Measurements from ENCODE around the gene RAD51B. TPM values are rescaled to one million over a fixed set of nuclear protein-coding genes. Genes with fewer than 3 reads are reported as not detected.

Gene RAD51B
- total and polyA plus RNA-seq, 4 experiments from 2014 or later, result 22.0 to 35.7 (median 31.4) TPM

DNA sequence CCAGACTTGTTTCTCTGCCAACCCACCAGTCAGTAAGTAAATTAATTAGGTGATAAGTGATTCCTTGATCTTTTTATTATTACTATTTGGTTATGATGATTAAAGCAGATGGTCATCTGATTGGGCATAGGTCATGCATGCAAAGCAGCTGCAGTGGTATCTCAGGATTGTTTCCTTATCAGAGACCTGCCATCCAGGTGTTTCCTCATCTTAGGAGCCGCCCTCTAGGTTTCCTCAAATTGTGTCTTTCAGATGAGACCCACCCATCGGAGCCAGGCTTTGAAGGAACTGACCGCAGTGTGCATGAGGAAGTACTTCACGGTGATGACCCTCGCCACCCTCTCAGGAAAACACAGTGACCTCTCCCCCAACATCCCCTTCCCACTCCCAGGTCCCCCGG is 910.0 kb downstream of the RAD51B start:
- Histone ChIP-seq H3K27ac (ENCODE audit: low read depth, low read length) (no peak overlapping the region), H3K36me3 (ENCODE audit: insufficient read depth, low read length) (no peaks in the 10 kb centered on the region), H3K9me3 (ENCODE audit: control insufficient read depth in 1 of 2, low read length in 2 of 2) (no peaks in the 10 kb centered on the region), H3K4me3 (ENCODE audit: low read length in 2 of 2) (no peak overlapping the region), H3K4me1 (ENCODE audit: insufficient read depth, low read length) (peaks cover 17% of the 10 kb centered on the region), H3K27me3 (ENCODE audit: insufficient read depth, low read length) (no peaks in the 10 kb centered on the region)
- CTCF ChIA-PET (ENCODE audit: partially characterized antibody), result interaction anchor here (1.7 kb wide), 1 partner anchor 50 kb away, joined by 7 read pairs; no protein-coding TSS in a partner anchor
- Mint-ChIP-seq H3K27me3 (no peaks in the 10 kb centered on the region), H3K4me1 (peaks cover 12 to 31% (median 26%) of the 10 kb centered on the region in 4 donors), H3K27ac (peak overlapping the region in 1 of 7 donors; percentile 12), H3K4me3 (no peak overlapping the region), H3K36me3 (no peaks in the 10 kb centered on the region), H3K9me3 (no peaks in the 10 kb centered on the region)
- DNase-seq, result no peak
- intact Hi-C loops (cut with micrococcal nuclease), result no loop called here
- POLR2A ChIA-PET (ENCODE audit: partially characterized antibody), result interaction anchor here (1.1 to 1.8 kb wide), 3 partner anchors 9 to 44 kb away, joined by 3 to 7 read pairs (median 3); no protein-coding TSS in a partner anchor

- no peaks in the 10 kb centered on the region for H3K36me3 Mint-ChIP-seq
- H3K9me3 ChIP-seq (ENCODE audit: control insufficient read depth in 1 of 2, low read length in 2 of 2), result no peaks in the 10 kb centered on the region
- intact Hi-C loops (cut with micrococcal nuclease), result loop anchor here (5.0 kb wide), 1 partner anchor 52 kb away; no protein-coding TSS in a partner anchor
- ChIA-PET POLR2A (ENCODE audit: partially characterized antibody) (interaction anchor here (0.9 to 1.6 kb wide), 4 partner anchors 18 to 61 kb away, joined by 3 to 4 read pairs (median 3); no protein-coding TSS in a partner anchor), CTCF (ENCODE audit: partially characterized antibody) (no interaction called here)
- no peaks in the 10 kb centered on the region for H3K27me3 Mint-ChIP-seq
- H3K4me3 ChIP-seq (ENCODE audit: low read length in 2 of 2), result no peak overlapping the region
- no peak overlapping the region for H3K4me3 Mint-ChIP-seq
- peaks cover 25% of the 10 kb centered on the region for H3K4me1 ChIP-seq (ENCODE audit: insufficient read depth, low read length)
- H3K27ac ChIP-seq (ENCODE audit: low read depth, low read length), result no peak overlapping the region
- H3K27ac Mint-ChIP-seq, result peak overlapping the region in 2 of 7 donors; percentile 60 to 63
- no peaks in the 10 kb centered on the region for H3K27me3 ChIP-seq (ENCODE audit: insufficient read depth, low read length)
- H3K36me3 ChIP-seq (ENCODE audit: insufficient read depth, low read length), result no peaks in the 10 kb centered on the region
- peaks cover 18 to 39% (median 33%) of the 10 kb centered on the region in 4 donors for H3K4me1 Mint-ChIP-seq
- no peak for DNase-seq
- H3K9me3 Mint-ChIP-seq, result no peaks in the 10 kb centered on the region
Measured at GRCh38 chr14:68730348-68730747, 910.8 kb downstream of the RAD51B start.

- Mint-ChIP-seq H3K27me3 (no peaks in the 10 kb centered on the region), H3K27ac (peak overlapping the region in 1 of 7 donors; percentile 63), H3K4me1 (peaks cover 19 to 41% (median 34%) of the 10 kb centered on the region in 4 donors), H3K9me3 (no peaks in the 10 kb centered on the region), H3K4me3 (no peak overlapping the region), H3K36me3 (no peaks in the 10 kb centered on the region)
- intact Hi-C loops (cut with micrococcal nuclease), result loop anchor here (5.0 kb wide), 1 partner anchor 51 kb away; no protein-coding TSS in a partner anchor
- no peak for DNase-seq
- no peaks in the 10 kb centered on the region for H3K36me3 ChIP-seq (ENCODE audit: insufficient read depth, low read length)
- no peaks in the 10 kb centered on the region for H3K9me3 ChIP-seq (ENCODE audit: control insufficient read depth in 1 of 2, low read length in 2 of 2)
- no peak overlapping the region for H3K4me3 ChIP-seq (ENCODE audit: low read length in 2 of 2)
- CTCF ChIA-PET (ENCODE audit: partially characterized antibody), result no interaction called here
- H3K4me1 ChIP-seq (ENCODE audit: insufficient read depth, low read length), result peaks cover 29% of the 10 kb centered on the region
- no peak overlapping the region for H3K27ac ChIP-seq (ENCODE audit: low read depth, low read length)
- H3K27me3 ChIP-seq (ENCODE audit: insufficient read depth, low read length), result no peaks in the 10 kb centered on the region
- POLR2A ChIA-PET (ENCODE audit: partially characterized antibody), result interaction anchor here (0.9 to 1.3 kb wide), 3 partner anchors 24 to 60 kb away, joined by 3 to 4 read pairs (median 3); no protein-coding TSS in a partner anchor
Measured at GRCh38 chr14:68730811-68731425, 911.3 kb downstream of the RAD51B start.

GRCh38 chr14:68733086-68733914 is 913.7 kb downstream of the RAD51B start:
- H3K27ac Mint-ChIP-seq, result peak overlapping the region in 6 of 7 donors; percentile 47 to 80 (median 64)
- Histone ChIP-seq H3K27me3 (ENCODE audit: insufficient read depth, low read length) (no peaks in the 10 kb centered on the region), H3K36me3 (ENCODE audit: insufficient read depth, low read length) (no peaks in the 10 kb centered on the region), H3K4me1 (ENCODE audit: insufficient read depth, low read length) (peaks cover 29% of the 10 kb centered on the region), H3K9me3 (ENCODE audit: control insufficient read depth in 1 of 2, low read length in 2 of 2) (no peaks in the 10 kb centered on the region), H3K27ac (ENCODE audit: low read depth, low read length) (no peak overlapping the region), H3K4me3 (ENCODE audit: low read length in 2 of 2) (no peak overlapping the region)
- H3K4me1 Mint-ChIP-seq, result peaks cover 24 to 47% (median 35%) of the 10 kb centered on the region in 4 donors
- no peak for DNase-seq
- no peaks in the 10 kb centered on the region for H3K36me3 Mint-ChIP-seq
- peak overlapping the region in 2 of 8 donors; percentile 10 to 15 for H3K4me3 Mint-ChIP-seq
- no peaks in the 10 kb centered on the region for H3K27me3 Mint-ChIP-seq
- ChIA-PET POLR2A (ENCODE audit: partially characterized antibody) (interaction anchor here (0.7 to 5.5 kb wide), 12 partner anchors 13 to 83 kb away, joined by 3 to 66 read pairs (median 6); partner anchors contain the start of gene ZFP36L1), CTCF (ENCODE audit: partially characterized antibody) (interaction anchor here (0.8 to 1.5 kb wide), 4 partner anchors 12 to 484 kb away, joined by 3 to 4 read pairs (median 3); no protein-coding TSS in a partner anchor)
- intact Hi-C loops (cut with micrococcal nuclease), result loop anchor here (5.0 kb wide), 1 partner anchor 49 kb away; no protein-coding TSS in a partner anchor
- no peaks in the 10 kb centered on the region for H3K9me3 Mint-ChIP-seq

DNA sequence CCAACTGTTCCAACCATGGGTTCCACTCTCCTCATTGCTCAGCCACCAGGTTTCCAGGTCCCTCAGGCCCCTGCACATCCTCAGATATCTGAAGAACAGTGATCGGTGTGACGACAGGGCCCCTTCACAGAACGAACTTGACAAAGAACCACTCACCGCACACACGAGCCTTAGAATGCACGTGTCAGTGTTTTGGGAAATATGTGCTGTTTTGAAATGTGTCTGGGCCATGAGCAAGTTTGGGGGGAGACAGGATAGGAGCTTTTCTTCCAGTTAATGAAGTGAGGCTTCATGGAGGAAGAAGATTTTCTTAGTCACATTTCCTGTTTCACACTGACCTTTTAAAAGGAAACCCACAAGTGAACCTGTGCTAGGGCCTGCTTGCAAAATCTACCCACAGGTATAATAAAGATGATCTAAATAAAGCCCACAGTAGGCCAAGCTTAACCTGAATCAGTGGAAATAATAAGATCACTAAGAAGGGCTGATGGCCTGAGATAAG is 914.7 kb downstream of the RAD51B start:
- Histone ChIP-seq H3K9me3 (ENCODE audit: control insufficient read depth in 1 of 2, low read length in 2 of 2) (no peaks in the 10 kb centered on the region), H3K4me1 (ENCODE audit: insufficient read depth, low read length) (peaks cover 29% of the 10 kb centered on the region), H3K4me3 (ENCODE audit: low read length in 2 of 2) (no peak overlapping the region), H3K27ac (ENCODE audit: low read depth, low read length) (peak overlapping the region; percentile 32), H3K36me3 (ENCODE audit: insufficient read depth, low read length) (no peaks in the 10 kb centered on the region), H3K27me3 (ENCODE audit: insufficient read depth, low read length) (no peaks in the 10 kb centered on the region)
- no peaks in the 10 kb centered on the region for H3K27me3 Mint-ChIP-seq
- peak; percentile 21 to 61 (median 30) for DNase-seq
- intact Hi-C loops (cut with micrococcal nuclease), result loop anchor here (1.0 to 5.0 kb wide), 2 partner anchors 48 to 49 kb away; no protein-coding TSS in a partner anchor
- POLR2A ChIA-PET (ENCODE audit: partially characterized antibody), result interaction anchor here (0.8 to 5.5 kb wide), 12 partner anchors 14 to 87 kb away, joined by 3 to 66 read pairs (median 8); partner anchors contain the start of gene ZFP36L1
- peak overlapping the region; percentile 9 to 93 (median 75) for H3K27ac Mint-ChIP-seq
- no peaks in the 10 kb centered on the region for H3K9me3 Mint-ChIP-seq
- H3K36me3 Mint-ChIP-seq, result no peaks in the 10 kb centered on the region
- CTCF ChIA-PET (ENCODE audit: partially characterized antibody), result interaction anchor here (1.0 to 1.5 kb wide), 2 partner anchors 51 to 482 kb away, joined by 3 to 4 read pairs; no protein-coding TSS in a partner anchor
- H3K4me3 Mint-ChIP-seq, result peak overlapping the region in 7 of 8 donors; percentile 15 to 52 (median 41)
- H3K4me1 Mint-ChIP-seq, result peaks cover 24 to 43% (median 34%) of the 10 kb centered on the region in 4 donors

DNA sequence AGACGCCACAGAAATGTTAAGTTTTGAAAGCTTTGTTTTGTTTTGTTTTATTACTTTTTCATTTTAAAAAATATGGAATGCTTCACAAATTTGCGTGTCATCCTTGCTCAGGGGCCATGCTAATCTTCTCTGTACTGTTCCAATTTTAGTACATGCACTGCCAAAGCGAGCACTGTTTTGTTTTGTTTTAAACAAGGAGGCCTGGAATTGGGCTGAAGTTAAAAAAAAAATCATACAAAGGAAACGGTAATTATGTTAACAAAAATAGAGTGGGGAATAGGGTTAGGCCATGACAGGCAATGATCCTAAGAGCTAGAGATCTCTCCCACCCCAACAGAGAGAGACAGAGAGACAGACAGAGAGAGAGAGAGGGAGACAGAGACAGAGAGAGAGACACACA is 916.3 kb downstream of the RAD51B start:
- no peaks in the 10 kb centered on the region for H3K36me3 ChIP-seq (ENCODE audit: insufficient read depth, low read length)
- intact Hi-C loops (cut with micrococcal nuclease), result no loop called here
- H3K27me3 ChIP-seq (ENCODE audit: insufficient read depth, low read length), result no peaks in the 10 kb centered on the region
- H3K27ac Mint-ChIP-seq, result peak overlapping the region in 6 of 7 donors; percentile 23 to 72 (median 59)
- no peak for DNase-seq
- POLR2A ChIA-PET (ENCODE audit: partially characterized antibody), result interaction anchor here (3.0 to 5.5 kb wide), 3 partner anchors 44 to 53 kb away, joined by 17 to 66 read pairs (median 33); partner anchors contain the start of gene ZFP36L1
- H3K4me1 ChIP-seq (ENCODE audit: insufficient read depth, low read length), result peaks cover 29% of the 10 kb centered on the region
- H3K27me3 Mint-ChIP-seq, result no peaks in the 10 kb centered on the region
- no peak overlapping the region for H3K4me3 ChIP-seq (ENCODE audit: low read length in 2 of 2)
- H3K4me1 Mint-ChIP-seq, result peaks cover 24 to 43% (median 34%) of the 10 kb centered on the region in 4 donors
- no peaks in the 10 kb centered on the region for H3K9me3 Mint-ChIP-seq
- CTCF ChIA-PET (ENCODE audit: partially characterized antibody), result interaction anchor here (1.1 kb wide), 1 partner anchor 54 kb away, joined by 3 read pairs; no protein-coding TSS in a partner anchor
- H3K36me3 Mint-ChIP-seq, result no peaks in the 10 kb centered on the region
- H3K4me3 Mint-ChIP-seq, result peak overlapping the region in 1 of 8 donors; percentile 67
- no peak overlapping the region for H3K27ac ChIP-seq (ENCODE audit: low read depth, low read length)
- no peaks in the 10 kb centered on the region for H3K9me3 ChIP-seq (ENCODE audit: control insufficient read depth in 1 of 2, low read length in 2 of 2)

Data from CD4-positive, alpha-beta memory T cell (primary cell).